ENCODE results near the gene KPNA1. TPM values are rescaled to one million over a fixed set of nuclear protein-coding genes. Genes with fewer than 3 reads are reported as not detected.

The KPNA1 gene
- polyA plus RNA-seq, 2 of the 4 experiments (the other 2 are of a cell fraction) = 48.1 to 81.8 TPM

- TF ChIP-seq FOXS1 (CRISPR knock-in tag; IDR thresholded peaks at IDR 0.05) = no peak
- TF ChIP-seq RCOR1 (IDR thresholded peaks at IDR 0.05; ENCODE audit: low read depth, low read length) = no peak
- no peak for TF ChIP-seq EP300 (IDR thresholded peaks at IDR 0.05)
- TF ChIP-seq RFX5 (IDR thresholded peaks at IDR 0.05) = no peak
Measured at GRCh38 chr3:122394173-122394572, 120.6 kb downstream of the KPNA1 start (continued).

GRCh38 chr3:122392868-122393844 lies 121.6 kb downstream of the KPNA1 start:
- peak; percentile 65 for FAIRE-seq
- Histone ChIP-seq H3K9me3 (no peaks in the 10 kb centered on the region), H3K4me1 (no peaks in the 10 kb centered on the region), H3K4me3 (no peak overlapping the region), H3K4me2 (no peak overlapping the region), H3K27ac (no peak overlapping the region)
- TF ChIP-seq CTCF (IDR thresholded peaks at IDR 0.05) (peak; percentile 75), SMC3 (IDR thresholded peaks at IDR 0.05) (peak; percentile 64; the same call in 2 of the 3 replicates), RAD21 (conservative IDR thresholded peaks at IDR 0.05 in 1 of 2, IDR thresholded peaks at IDR 0.05 in 1 of 2) (peak; percentile 76 to 78), NFE2L2 (conservative IDR thresholded peaks at IDR 0.05; ENCODE audit: low read length) (no peak)
- TF ChIP-seq, protein P1, sequence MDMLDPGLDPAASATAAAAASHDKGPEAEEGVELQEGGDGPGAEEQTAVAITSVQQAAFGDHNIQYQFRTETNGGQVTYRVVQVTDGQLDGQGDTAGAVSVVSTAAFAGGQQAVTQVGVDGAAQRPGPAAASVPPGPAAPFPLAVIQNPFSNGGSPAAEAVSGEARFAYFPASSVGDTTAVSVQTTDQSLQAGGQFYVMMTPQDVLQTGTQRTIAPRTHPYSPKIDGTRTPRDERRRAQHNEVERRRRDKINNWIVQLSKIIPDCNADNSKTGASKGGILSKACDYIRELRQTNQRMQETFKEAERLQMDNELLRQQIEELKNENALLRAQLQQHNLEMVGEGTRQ (IDR thresholded peaks at IDR 0.05) = no peak
- 8% methylated on average over 2 of the region's 2 CpGs for WGBS (ENCODE audit: missing lambda C conversion rate)
- POLR2A ChIA-PET = interaction anchor here (1.0 to 1.7 kb wide), 2 partner anchors 9 to 23 kb away, joined by 11 to 24 read pairs; partner anchors contain the start of genes FAM162A, MIX23 and WDR5B
- CTCF ChIA-PET = interaction anchor here (0.5 to 2.4 kb wide), 29 partner anchors 9 to 930 kb away, joined by 3 to 26 read pairs (median 4); partner anchors contain the start of genes FAM162A, MIX23, SEMA5B and WDR5B
- peak; percentile 43 to 60 for DNase-seq (ENCODE audit: low read depth in 1 of 2, low spot score in 1 of 2)
- peak; percentile 50 to 67; a peak in 3 of 6 replicates for ATAC-seq

GRCh38 chr3:122391681-122392446 lies 122.9 kb downstream of the KPNA1 start:
- Histone ChIP-seq H3K4me3 (no peak overlapping the region), H3K4me2 (no peak overlapping the region), H3K4me1 (no peaks in the 10 kb centered on the region), H3K27ac (no peak overlapping the region), H3K9me3 (no peaks in the 10 kb centered on the region)
- WGBS (ENCODE audit: missing lambda C conversion rate) = 50% methylated on average over 2 of the region's 2 CpGs
- ATAC-seq = no peak
- ChIA-PET POLR2A (no interaction called here), CTCF (interaction anchor here (0.8 to 1.7 kb wide), 2 partner anchors 22 to 63 kb away, joined by 3 to 6 read pairs; no protein-coding TSS in a partner anchor)
- TF ChIP-seq, protein P2, sequence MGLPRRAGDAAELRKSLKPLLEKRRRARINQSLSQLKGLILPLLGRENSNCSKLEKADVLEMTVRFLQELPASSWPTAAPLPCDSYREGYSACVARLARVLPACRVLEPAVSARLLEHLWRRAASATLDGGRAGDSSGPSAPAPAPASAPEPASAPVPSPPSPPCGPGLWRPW (IDR thresholded peaks at IDR 0.05) = no peak
- no peak for TF ChIP-seq MAFK (IDR thresholded peaks at IDR 0.05; ENCODE audit: partially characterized antibody)
- DNase-seq (ENCODE audit: low read depth in 1 of 2, low spot score in 1 of 2) = no peak
- no peak for FAIRE-seq

GRCh38 chr3:122390665-122391064 lies 124.1 kb downstream of the KPNA1 start:
- ATAC-seq (no peak), DNase-seq (ENCODE audit: low read depth in 1 of 2, low spot score in 1 of 2) (no peak), FAIRE-seq (no peak)
- Histone ChIP-seq H3K4me3 (no peak overlapping the region), H3K4me1 (no peaks in the 10 kb centered on the region), H3K27ac (no peak overlapping the region), H3K9me3 (no peaks in the 10 kb centered on the region), H3K4me2 (no peak overlapping the region)
- ChIA-PET POLR2A (interaction anchor here (1.1 kb wide), 1 partner anchor 26 kb away, joined by 3 read pairs; no protein-coding TSS in a partner anchor), CTCF (interaction anchor here (1.1 to 1.3 kb wide), 2 partner anchors 21 to 288 kb away, joined by 3 read pairs; no protein-coding TSS in a partner anchor)
- WGBS (ENCODE audit: missing lambda C conversion rate) = 73% methylated on average over 4 of the region's 4 CpGs
- no peak for TF ChIP-seq MAX (IDR thresholded peaks at IDR 0.05)
- no peak for TF ChIP-seq RCOR1 (IDR thresholded peaks at IDR 0.05; ENCODE audit: low read depth, low read length)
- no peak for TF ChIP-seq HOXA7 (CRISPR knock-in tag; IDR thresholded peaks at IDR 0.05)
- TF ChIP-seq CEBPB (IDR thresholded peaks at IDR 0.05) = no peak
- TF ChIP-seq PHF8 (IDR thresholded peaks at IDR 0.05; ENCODE audit: borderline replicate concordance, low read depth) = no peak
- TF ChIP-seq RFX5 (IDR thresholded peaks at IDR 0.05) = no peak
- no peak for TF ChIP-seq ZC3H11A (IDR thresholded peaks at IDR 0.05)
- TF ChIP-seq RARB (CRISPR knock-in tag; IDR thresholded peaks at IDR 0.05) = no peak
- no peak for TF ChIP-seq KDM5A (IDR thresholded peaks at IDR 0.05)
- TF ChIP-seq E2F6 (IDR thresholded peaks at IDR 0.05; ENCODE audit: borderline replicate concordance, low read depth) = no peak
- TF ChIP-seq EP300 (IDR thresholded peaks at IDR 0.05) = no peak
- TF ChIP-seq, protein P2 (IDR thresholded peaks at IDR 0.05) = no peak
- TF ChIP-seq PBX3 (IDR thresholded peaks at IDR 0.05) = no peak
- no peak for TF ChIP-seq NPAS2 (CRISPR knock-in tag; IDR thresholded peaks at IDR 0.05; ENCODE audit: borderline replicate concordance)
- TF ChIP-seq HEYL (CRISPR knock-in tag; IDR thresholded peaks at IDR 0.05) = no peak
- no peak for TF ChIP-seq RAD21 (conservative IDR thresholded peaks at IDR 0.05 in 1 of 2, IDR thresholded peaks at IDR 0.05 in 1 of 2)
